ENCODE data around the gene PAGR1. TPM values are rescaled to one million over a fixed set of nuclear protein-coding genes. Genes with fewer than 3 reads are reported as not detected.
"Not testable (repeated sequence)": the region's sequence is repeated elsewhere in the genome, so short reads cannot be mapped to it uniquely, and the experiment has no call there.

PAGR1 gene
- total RNA-seq, 1 donor from 2014 or later: 26.4 TPM

GRCh38 chr16:29774730-29775129 is 41.2 kb upstream of the PAGR1 start:
- no peak for DNase-seq (ENCODE audit: low spot score, unreplicated experiment)
- peaks cover 17% of the 10 kb centered on the region for H3K4me1 Mint-ChIP-seq (ENCODE audit: low read depth)
- H3K4me3 Mint-ChIP-seq (ENCODE audit: low read depth): no peak overlapping the region
- H3K27me3 Mint-ChIP-seq: peaks cover 2% of the 10 kb centered on the region
- H3K27ac Mint-ChIP-seq: no peak overlapping the region
- no peak for TF ChIP-seq CTCF (IDR thresholded peaks at IDR 0.05; ENCODE audit: unreplicated experiment)
- no peaks in the 10 kb centered on the region for H3K36me3 Mint-ChIP-seq (ENCODE audit: insufficient read depth)
- H3K9me3 Mint-ChIP-seq (ENCODE audit: low read depth): no peaks in the 10 kb centered on the region

- no peak overlapping the region for H3K4me3 Mint-ChIP-seq (ENCODE audit: low read depth)
- H3K36me3 Mint-ChIP-seq (ENCODE audit: insufficient read depth): no peaks in the 10 kb centered on the region
- H3K27ac Mint-ChIP-seq: peak overlapping the region; percentile 71
- TF ChIP-seq CTCF (IDR thresholded peaks at IDR 0.05; ENCODE audit: unreplicated experiment): no peak
- no peak for DNase-seq (ENCODE audit: low spot score, unreplicated experiment)
- peaks cover 2% of the 10 kb centered on the region for H3K27me3 Mint-ChIP-seq
- peaks cover 12% of the 10 kb centered on the region for H3K4me1 Mint-ChIP-seq (ENCODE audit: low read depth)
- no peaks in the 10 kb centered on the region for H3K9me3 Mint-ChIP-seq (ENCODE audit: low read depth)
Measured at GRCh38 chr16:29775742-29776408, 40.1 kb upstream of the PAGR1 start.

- H3K9me3 Mint-ChIP-seq (ENCODE audit: low read depth): no peaks in the 10 kb centered on the region
- H3K27ac Mint-ChIP-seq: no peak within 1 kb of the TSS
- peaks cover 2% of the 10 kb centered on the region for H3K27me3 Mint-ChIP-seq
- DNase-seq (ENCODE audit: low spot score, unreplicated experiment): no peak
- no peaks in the 10 kb centered on the region for H3K36me3 Mint-ChIP-seq (ENCODE audit: insufficient read depth)
- no peak within 1 kb of the TSS for H3K4me3 Mint-ChIP-seq (ENCODE audit: low read depth)
- H3K4me1 Mint-ChIP-seq (ENCODE audit: low read depth): peaks cover 7% of the 10 kb centered on the region
- TF ChIP-seq CTCF (IDR thresholded peaks at IDR 0.05; ENCODE audit: unreplicated experiment): no peak
Measured at GRCh38 chr16:29777576-29778350, 38.2 kb upstream of the PAGR1 start, which contains the start of gene ZG16. TSS of gene ZG16 (plus strand) at chr16:29778256. CDS start at chr16:29779267, 1,011 bp downstream.

DNA sequence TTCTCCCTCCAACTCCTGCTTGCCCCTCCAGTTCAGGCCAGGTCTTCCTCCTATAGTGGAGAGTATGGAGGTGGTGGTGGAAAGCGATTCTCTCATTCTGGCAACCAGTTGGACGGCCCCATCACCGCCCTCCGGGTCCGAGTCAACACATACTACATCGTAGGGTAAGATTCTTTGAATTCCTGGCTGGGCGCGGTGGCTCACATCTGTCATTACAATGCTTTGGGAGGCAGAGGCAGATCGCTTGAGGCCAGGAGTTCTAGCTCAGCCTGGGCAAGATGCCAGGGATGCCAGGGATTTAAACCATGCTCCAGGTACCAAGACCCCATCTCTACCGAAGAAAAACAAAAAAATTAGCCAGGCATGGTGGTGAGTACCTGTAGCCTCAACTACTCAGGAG is 36.5 kb upstream of the PAGR1 start:
- Mint-ChIP-seq H3K27ac (no peak overlapping the region), H3K4me3 (ENCODE audit: low read depth) (no peak overlapping the region), H3K4me1 (ENCODE audit: low read depth) (peaks cover 20% of the 10 kb centered on the region), H3K9me3 (ENCODE audit: low read depth) (peaks cover 3% of the 10 kb centered on the region), H3K36me3 (ENCODE audit: insufficient read depth) (no peaks in the 10 kb centered on the region), H3K27me3 (no peaks in the 10 kb centered on the region)
- no peak for TF ChIP-seq CTCF (IDR thresholded peaks at IDR 0.05; ENCODE audit: unreplicated experiment)
- DNase-seq (ENCODE audit: low spot score, unreplicated experiment): no peak

GRCh38 chr16:29783094-29783953 is 32.6 kb upstream of the PAGR1 start:
- H3K36me3 Mint-ChIP-seq (ENCODE audit: insufficient read depth); H3K9me3 Mint-ChIP-seq (ENCODE audit: low read depth); DNase-seq (ENCODE audit: low spot score, unreplicated experiment); H3K4me3 Mint-ChIP-seq (ENCODE audit: low read depth); H3K27me3 Mint-ChIP-seq: not testable (repeated sequence)
- peak overlapping the region; percentile 78 for H3K27ac Mint-ChIP-seq
- peaks cover 18% of the 10 kb centered on the region for H3K4me1 Mint-ChIP-seq (ENCODE audit: low read depth)
